ENCODE measurements around the gene PUM1.

The PUM1 gene

DNA sequence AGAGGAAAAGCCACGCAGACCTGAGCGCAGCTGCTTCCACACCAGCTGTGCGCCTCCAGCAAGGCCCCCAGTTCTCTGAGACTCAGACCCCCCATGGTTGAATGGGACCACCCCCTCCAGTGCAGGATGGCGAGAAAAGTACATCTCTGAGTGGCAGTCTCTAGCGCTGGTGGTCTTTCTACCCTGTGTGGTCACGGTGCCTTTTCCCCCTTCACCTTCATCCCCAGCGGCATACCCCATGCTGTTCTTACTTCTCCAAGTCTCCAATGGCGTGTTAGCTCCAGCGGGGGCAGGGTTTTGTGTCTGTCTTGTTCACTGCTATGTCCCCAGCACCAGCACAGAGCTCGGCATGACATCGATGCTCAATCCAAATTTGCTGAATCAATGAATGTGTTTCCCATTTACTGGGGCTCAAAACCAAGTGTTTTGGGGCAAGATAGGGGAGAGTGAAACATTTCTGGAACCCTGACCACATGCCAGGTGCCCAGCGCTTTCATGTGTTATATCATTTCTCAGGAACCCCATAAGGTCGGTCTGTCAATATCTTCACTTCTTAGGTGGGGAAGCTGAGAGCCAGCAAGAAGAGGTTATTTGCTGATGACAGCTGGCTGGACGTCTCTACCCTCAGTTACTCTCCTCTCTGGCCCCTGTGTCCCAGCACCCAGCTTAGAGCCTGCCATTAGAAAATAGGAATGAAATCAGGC, 156.0 kb downstream of the PUM1 start:
- TF ChIP-seq CTCF (conservative IDR thresholded peaks at IDR 0.05; ENCODE audit: low read depth, low read length) = no peak
- peak overlapping the region; percentile 59 for H3K4me3 ChIP-seq (ENCODE audit: low read depth, low read length)
- no peak for DNase-seq (ENCODE audit: low read depth)

- no peak for DNase-seq (ENCODE audit: low read depth)
- TF ChIP-seq CTCF (conservative IDR thresholded peaks at IDR 0.05; ENCODE audit: low read depth, low read length) = no peak
- H3K4me3 ChIP-seq (ENCODE audit: low read depth, low read length) = peak within 1 kb of the TSS; percentile 62
These were observed 156.7 kb downstream of the PUM1 start, which contains the start of gene SDC3 for GRCh38 chr1:30908696-30909364. TSS of gene SDC3 (minus strand) at chr1:30908758. CDS start at chr1:30908586, 172 bp downstream.

DNA sequence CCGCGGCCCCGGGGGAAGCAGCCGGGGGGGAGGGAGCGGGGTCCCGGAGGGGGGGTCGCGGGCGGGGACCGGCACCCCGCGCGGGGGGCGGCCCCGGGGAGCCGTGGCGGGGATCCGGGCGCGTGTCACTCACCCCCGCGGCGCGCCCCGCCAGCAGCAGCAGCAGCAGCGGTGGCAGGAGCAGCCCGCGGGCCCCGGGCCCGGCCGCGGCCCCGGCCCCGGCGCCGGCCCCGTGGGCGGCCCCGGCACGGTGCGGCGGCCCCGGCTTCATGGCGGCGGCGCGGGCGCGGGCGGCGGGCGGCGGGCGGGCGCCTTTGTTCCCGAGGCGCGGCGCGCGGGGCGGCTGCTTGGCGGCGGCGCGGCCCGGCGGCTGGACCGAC, 157.2 kb downstream of the PUM1 start:
- DNase-seq (ENCODE audit: low read depth) = no peak
- no peak for TF ChIP-seq CTCF (conservative IDR thresholded peaks at IDR 0.05; ENCODE audit: low read depth, low read length)
- peak overlapping the region; percentile 62 for H3K4me3 ChIP-seq (ENCODE audit: low read depth, low read length)

GRCh38 chr1:30907481-30908315, 157.8 kb downstream of the PUM1 start:
- DNase-seq (ENCODE audit: low read depth) = no peak
- TF ChIP-seq CTCF (conservative IDR thresholded peaks at IDR 0.05; ENCODE audit: low read depth, low read length) = no peak
- H3K4me3 ChIP-seq (ENCODE audit: low read depth, low read length) = peak overlapping the region; percentile 62

DNA sequence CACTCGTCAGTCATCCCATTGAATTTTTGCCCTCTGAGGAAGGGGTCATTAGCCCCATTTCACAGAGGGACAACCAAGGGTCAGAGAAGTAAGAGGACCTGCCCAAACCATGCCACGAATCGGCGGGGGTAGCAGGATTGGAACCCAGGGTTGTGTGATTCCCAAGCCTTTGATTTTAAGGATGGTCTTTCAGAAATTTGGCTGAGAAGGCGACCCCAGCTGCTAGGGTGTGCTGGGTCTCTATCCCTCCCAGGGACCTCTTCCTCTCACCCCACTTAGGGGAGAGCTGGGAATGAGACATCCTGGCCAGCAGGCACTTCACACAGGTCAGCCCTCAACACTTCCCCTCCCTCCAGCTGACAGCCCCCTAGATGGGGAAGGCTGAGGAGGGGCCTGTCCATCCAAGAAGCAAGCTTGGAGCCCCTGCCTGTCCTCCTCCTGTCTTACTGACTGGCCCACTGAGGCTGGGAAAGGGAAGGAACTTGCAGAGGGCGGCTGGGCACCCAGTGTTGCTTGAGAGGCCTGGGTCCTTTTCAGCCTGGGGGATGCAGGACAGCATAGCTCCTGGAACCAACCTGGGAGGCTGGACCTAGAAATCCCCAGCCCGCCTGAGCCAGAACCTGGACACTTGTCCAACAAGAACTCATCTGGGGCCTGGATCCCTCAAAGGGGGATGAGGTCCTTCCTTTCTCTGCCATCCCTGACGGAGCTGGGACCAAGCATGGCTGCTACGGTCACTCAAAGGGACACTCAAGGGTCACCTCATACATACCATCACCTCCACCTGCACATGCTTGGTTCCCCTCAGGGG, 158.7 kb downstream of the PUM1 start:
- peak overlapping the region; percentile 62 for H3K4me3 ChIP-seq (ENCODE audit: low read depth, low read length)
- no peak for DNase-seq (ENCODE audit: low read depth)
- no peak for TF ChIP-seq CTCF (conservative IDR thresholded peaks at IDR 0.05; ENCODE audit: low read depth, low read length)

GRCh38 chr1:30905916-30906620, 159.4 kb downstream of the PUM1 start:
- no peak for DNase-seq (ENCODE audit: low read depth)
- no peak overlapping the region for H3K4me3 ChIP-seq (ENCODE audit: low read depth, low read length)
- no peak for TF ChIP-seq CTCF (conservative IDR thresholded peaks at IDR 0.05; ENCODE audit: low read depth, low read length)
